NCI-H446 (cell line): Measurements from ENCODE around the gene OAF.
"Not testable (repeated sequence)": the region's sequence is repeated elsewhere in the genome, so short reads cannot be mapped to it uniquely, and the experiment has no call there.

Experiments used
- DNase-seq, 2 experiments: peaks; one replicate each; lab custom pipeline; 2025; lab: John Stamatoyannopoulos, UW

Gene OAF

GRCh38 chr11:120272303-120272702, 61.5 kb downstream of the OAF start:
- DNase-seq: no peak

- no peak for DNase-seq
These were observed 62.6 kb downstream of the OAF start for GRCh38 chr11:120273432-120273831.

- not testable (repeated sequence) for DNase-seq
These were observed 63.1 kb downstream of the OAF start for GRCh38 chr11:120273956-120274355.

- no peak for DNase-seq
These were observed 68.7 kb downstream of the OAF start for GRCh38 chr11:120279502-120279901.
